Nephron (organoid): ENCODE measurements around the gene CDO1.

Source experiments
- H3K27ac Mint-ChIP-seq, 3 experiments: 2 replicates each; pipeline ENCODE4 v1.8.0; 2020; ENCODE audit warnings: mixed read lengths in 3 of 3, mild to moderate bottlenecking in 2 of 3, moderate library complexity in 1 of 3
- H3K27me3 Mint-ChIP-seq: 2 replicates; pipeline ENCODE4 v1.8.0; 2021; ENCODE audit warnings: low read depth, mild to moderate bottlenecking, moderate library complexity, mixed read lengths
- H3K36me3 Mint-ChIP-seq: 2 replicates; pipeline ENCODE4 v1.8.0; 2020; ENCODE audit warnings: low read depth, mixed read lengths
- H3K4me1 Mint-ChIP-seq: 2 replicates; pipeline ENCODE4 v1.8.0; 2020; ENCODE audit warnings: mixed read lengths
- H3K4me3 Mint-ChIP-seq, 3 experiments: 2 replicates each; pipeline ENCODE4 v1.8.0; 2020; ENCODE audit warnings: mild to moderate bottlenecking in 3 of 3, mixed read lengths in 3 of 3, moderate library complexity in 2 of 3
- H3K9me3 Mint-ChIP-seq: 2 replicates; pipeline ENCODE4 v1.8.0; 2020; ENCODE audit warnings: mixed read lengths
- TF ChIP-seq, protein P1 (sequence below), 3 experiments: fragments of 200-600 bp; sonication (generic); IDR thresholded peaks; one replicate each; pipeline ENCODE4 v1.5.0; 2021; ENCODE audit warnings: antibody characterized with exemption in 3 of 3; ENCODE audit not compliant: unreplicated experiment in 3 of 3

Gene CDO1

DNA sequence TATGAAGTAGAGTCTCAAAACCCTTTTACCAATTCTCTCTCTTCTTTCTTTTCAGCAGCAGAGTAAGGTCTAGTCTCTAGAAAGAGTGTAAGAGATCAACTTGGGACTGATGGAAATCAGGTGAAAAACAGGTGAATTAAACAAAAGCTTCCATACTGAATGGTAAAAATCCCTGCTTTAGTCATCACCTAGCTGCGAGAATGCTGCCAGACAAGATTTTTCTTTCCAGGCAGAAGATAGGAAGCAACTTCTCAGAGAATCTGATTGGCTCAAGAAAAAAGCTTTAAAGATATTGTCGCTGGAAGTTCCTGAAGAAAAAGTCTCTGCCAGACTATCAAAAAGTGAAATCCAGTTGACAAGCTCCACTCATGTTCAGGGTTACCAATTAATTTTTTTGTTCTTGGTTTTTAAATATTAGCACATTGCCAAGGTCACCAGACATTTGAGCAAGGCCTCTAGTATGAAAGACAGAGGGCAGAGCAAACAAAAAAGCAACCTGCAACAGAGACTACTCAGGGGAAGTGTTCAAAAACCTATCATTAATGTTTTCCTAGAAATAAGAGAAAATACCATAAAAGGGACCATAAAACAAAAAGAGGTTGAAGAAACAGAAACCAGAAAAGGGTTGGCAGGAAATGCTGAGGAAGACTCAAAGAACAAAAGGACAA lies 9.3 kb downstream of the CDO1 start:
- H3K36me3 Mint-ChIP-seq = peaks cover 61% of the 10 kb centered on the region
- no peaks in the 10 kb centered on the region for H3K27me3 Mint-ChIP-seq
- peaks cover 26% of the 10 kb centered on the region for H3K4me1 Mint-ChIP-seq
- H3K27ac Mint-ChIP-seq = no peak overlapping the region
- no peaks in the 10 kb centered on the region for H3K9me3 Mint-ChIP-seq
- TF ChIP-seq, protein P1, sequence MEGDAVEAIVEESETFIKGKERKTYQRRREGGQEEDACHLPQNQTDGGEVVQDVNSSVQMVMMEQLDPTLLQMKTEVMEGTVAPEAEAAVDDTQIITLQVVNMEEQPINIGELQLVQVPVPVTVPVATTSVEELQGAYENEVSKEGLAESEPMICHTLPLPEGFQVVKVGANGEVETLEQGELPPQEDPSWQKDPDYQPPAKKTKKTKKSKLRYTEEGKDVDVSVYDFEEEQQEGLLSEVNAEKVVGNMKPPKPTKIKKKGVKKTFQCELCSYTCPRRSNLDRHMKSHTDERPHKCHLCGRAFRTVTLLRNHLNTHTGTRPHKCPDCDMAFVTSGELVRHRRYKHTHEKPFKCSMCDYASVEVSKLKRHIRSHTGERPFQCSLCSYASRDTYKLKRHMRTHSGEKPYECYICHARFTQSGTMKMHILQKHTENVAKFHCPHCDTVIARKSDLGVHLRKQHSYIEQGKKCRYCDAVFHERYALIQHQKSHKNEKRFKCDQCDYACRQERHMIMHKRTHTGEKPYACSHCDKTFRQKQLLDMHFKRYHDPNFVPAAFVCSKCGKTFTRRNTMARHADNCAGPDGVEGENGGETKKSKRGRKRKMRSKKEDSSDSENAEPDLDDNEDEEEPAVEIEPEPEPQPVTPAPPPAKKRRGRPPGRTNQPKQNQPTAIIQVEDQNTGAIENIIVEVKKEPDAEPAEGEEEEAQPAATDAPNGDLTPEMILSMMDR (IDR thresholded peaks at IDR 0.05; ENCODE audit: unreplicated experiment in 3 of 3) = no peak
- H3K4me3 Mint-ChIP-seq = no peak overlapping the region

DNA sequence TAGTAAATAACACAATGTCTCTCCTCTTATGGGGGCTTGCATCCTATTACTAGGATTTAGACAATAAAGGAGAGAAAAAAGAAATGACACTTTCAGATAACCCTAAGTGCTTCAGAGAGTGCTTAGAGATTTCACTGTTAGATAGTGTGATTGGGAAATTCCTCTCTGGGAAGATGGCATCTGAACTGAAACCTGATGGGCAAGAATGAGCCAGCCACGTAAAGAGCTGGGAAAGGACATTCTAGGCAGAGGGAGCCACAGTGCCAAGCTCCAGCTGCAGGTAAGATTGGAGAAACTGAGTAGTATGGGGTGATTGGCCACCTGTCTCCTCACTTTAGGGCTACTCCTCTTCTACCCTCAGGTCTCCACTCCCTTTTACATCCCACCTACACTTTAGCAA lies 14.5 kb downstream of the CDO1 start:
- TF ChIP-seq, protein P1 (IDR thresholded peaks at IDR 0.05; ENCODE audit: unreplicated experiment in 3 of 3) = no peak
- Mint-ChIP-seq H3K36me3 (peaks cover 31% of the 10 kb centered on the region), H3K4me1 (no peaks in the 10 kb centered on the region), H3K27me3 (no peaks in the 10 kb centered on the region), H3K4me3 (no peak overlapping the region), H3K27ac (no peak overlapping the region), H3K9me3 (no peaks in the 10 kb centered on the region)

DNA sequence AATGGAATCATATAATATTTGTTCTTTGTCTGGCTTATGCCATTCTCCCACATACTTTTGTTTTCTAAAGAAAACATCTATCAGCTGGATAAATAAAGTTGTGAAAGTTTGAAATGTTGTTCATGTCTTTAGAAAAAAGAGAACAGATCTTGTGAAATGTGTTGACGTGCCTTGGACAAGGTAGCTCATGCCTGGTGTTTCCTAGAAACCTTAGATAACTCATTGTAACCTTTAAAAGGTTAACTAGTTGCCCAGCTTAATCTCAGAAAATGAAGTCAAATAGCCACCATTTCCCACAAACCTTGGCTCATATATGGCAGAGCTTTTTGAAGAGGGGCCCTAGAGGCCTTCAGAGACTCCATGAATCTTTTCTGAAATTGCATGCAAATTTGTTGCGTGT lies 15.3 kb downstream of the CDO1 start:
- Mint-ChIP-seq H3K4me3 (no peak overlapping the region), H3K36me3 (peaks cover 25% of the 10 kb centered on the region), H3K27me3 (peaks cover 3% of the 10 kb centered on the region), H3K9me3 (no peaks in the 10 kb centered on the region), H3K27ac (no peak overlapping the region), H3K4me1 (no peaks in the 10 kb centered on the region)
- TF ChIP-seq, protein P1 (IDR thresholded peaks at IDR 0.05; ENCODE audit: unreplicated experiment in 3 of 3) = no peak

DNA sequence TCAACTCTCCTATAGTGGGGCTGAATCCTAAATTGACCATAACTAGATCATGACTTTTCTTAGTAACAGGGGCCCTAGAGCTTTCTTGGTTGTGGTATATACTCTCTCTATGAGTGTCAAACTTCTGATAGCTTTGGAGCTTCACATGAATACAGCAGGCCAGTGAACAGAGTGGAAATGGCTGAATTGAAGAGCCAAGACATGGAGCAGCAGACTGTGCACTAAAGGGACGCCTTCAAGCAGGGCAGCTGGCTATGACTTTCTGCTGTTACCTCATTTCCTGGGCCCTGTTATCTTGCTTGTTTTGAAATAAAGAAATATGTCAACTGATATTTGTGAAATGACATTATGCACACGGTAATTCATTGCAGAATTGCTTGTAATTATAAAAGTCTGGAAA lies 16.4 kb downstream of the CDO1 start:
- H3K27me3 Mint-ChIP-seq = peaks cover 3% of the 10 kb centered on the region
- peaks cover 18% of the 10 kb centered on the region for H3K36me3 Mint-ChIP-seq
- no peaks in the 10 kb centered on the region for H3K9me3 Mint-ChIP-seq
- TF ChIP-seq, protein P1 (IDR thresholded peaks at IDR 0.05; ENCODE audit: unreplicated experiment in 3 of 3) = no peak
- no peaks in the 10 kb centered on the region for H3K4me1 Mint-ChIP-seq
- no peak overlapping the region for H3K27ac Mint-ChIP-seq
- no peak overlapping the region for H3K4me3 Mint-ChIP-seq

DNA sequence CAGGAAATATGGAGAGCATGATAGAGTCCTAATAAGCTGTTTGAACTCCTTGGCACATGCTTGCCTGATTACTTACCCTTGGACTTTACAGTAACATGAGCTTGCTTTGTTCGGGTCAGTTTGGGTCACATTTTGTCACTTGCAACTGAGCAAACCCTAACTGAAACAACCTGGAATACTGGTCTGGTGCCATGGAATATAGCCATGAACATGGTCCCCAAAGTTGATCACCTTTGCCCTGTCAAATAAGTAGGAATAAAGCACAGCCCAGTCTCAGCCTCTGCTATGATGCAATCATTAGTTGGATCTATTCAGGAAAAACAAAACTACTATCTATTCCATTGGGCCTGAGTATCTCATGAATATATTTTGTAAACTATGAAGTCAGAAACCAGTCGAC lies 18.2 kb downstream of the CDO1 start:
- H3K4me3 Mint-ChIP-seq = no peak overlapping the region
- no peaks in the 10 kb centered on the region for H3K4me1 Mint-ChIP-seq
- TF ChIP-seq, protein P1 (IDR thresholded peaks at IDR 0.05; ENCODE audit: unreplicated experiment in 3 of 3) = no peak
- H3K36me3 Mint-ChIP-seq = peaks cover 5% of the 10 kb centered on the region
- peaks cover 3% of the 10 kb centered on the region for H3K27me3 Mint-ChIP-seq
- no peaks in the 10 kb centered on the region for H3K9me3 Mint-ChIP-seq
- no peak overlapping the region for H3K27ac Mint-ChIP-seq

DNA sequence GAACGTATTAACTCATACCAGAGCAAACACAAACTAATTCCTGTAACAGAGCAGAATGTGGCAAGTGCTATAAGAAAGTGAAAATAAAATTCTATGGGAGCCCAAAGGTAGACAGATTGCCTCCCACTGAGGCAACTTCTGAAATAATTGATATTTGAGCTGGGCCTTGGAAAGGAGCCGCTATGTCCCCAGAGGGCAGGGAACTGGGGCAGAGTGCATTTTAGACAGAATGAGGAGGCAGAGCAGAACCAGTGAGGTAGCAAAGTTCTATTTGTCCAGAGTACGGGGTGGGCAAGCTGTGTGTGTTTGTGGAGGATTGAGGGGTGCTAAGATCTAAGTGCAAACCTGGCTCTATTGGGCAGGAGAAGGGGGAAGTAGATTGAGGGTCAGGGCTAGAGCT lies 19.8 kb downstream of the CDO1 start:
- Mint-ChIP-seq H3K36me3 (no peaks in the 10 kb centered on the region), H3K27me3 (peaks cover 11% of the 10 kb centered on the region), H3K27ac (no peak overlapping the region), H3K9me3 (no peaks in the 10 kb centered on the region), H3K4me3 (no peak overlapping the region), H3K4me1 (peaks cover 6% of the 10 kb centered on the region)
- TF ChIP-seq, protein P1 (IDR thresholded peaks at IDR 0.05; ENCODE audit: unreplicated experiment in 3 of 3) = no peak
